ENCODE measurements around the gene ILDR1.

The ILDR1 gene

GRCh38 chr3:122033023-122033422 is 11.0 kb upstream of the ILDR1 start:
- no peak for DNase-seq (ENCODE audit: extremely low spot score)
- ChIA-PET POLR2A (no interaction called here), CTCF (no interaction called here)
- TF ChIP-seq CTBP1 (IDR thresholded peaks at IDR 0.05; ENCODE audit: borderline replicate concordance) (no peak), BHLHE40 (IDR thresholded peaks at IDR 0.05; ENCODE audit: borderline replicate concordance) (no peak), HDGF (IDR thresholded peaks at IDR 0.05; ENCODE audit: borderline replicate concordance) (no peak), ELF4 (IDR thresholded peaks at IDR 0.05) (no peak), SUZ12 (IDR thresholded peaks at IDR 0.05) (no peak), FOXK2 (IDR thresholded peaks at IDR 0.05) (no peak), NFRKB (IDR thresholded peaks at IDR 0.05) (no peak), FOXM1 (IDR thresholded peaks at IDR 0.05; ENCODE audit: borderline replicate concordance) (no peak), ARNT (IDR thresholded peaks at IDR 0.05) (no peak), TARDBP (IDR thresholded peaks at IDR 0.05) (no peak), LEF1 (IDR thresholded peaks at IDR 0.05; ENCODE audit: borderline replicate concordance) (no peak), ZNF384 (IDR thresholded peaks at IDR 0.05) (no peak), FOXA1 (IDR thresholded peaks at IDR 0.05) (no peak), SP1 (IDR thresholded peaks at IDR 0.05) (no peak), L3MBTL2 (conservative IDR thresholded peaks at IDR 0.05) (no peak)
- TF ChIP-seq, protein P1, sequence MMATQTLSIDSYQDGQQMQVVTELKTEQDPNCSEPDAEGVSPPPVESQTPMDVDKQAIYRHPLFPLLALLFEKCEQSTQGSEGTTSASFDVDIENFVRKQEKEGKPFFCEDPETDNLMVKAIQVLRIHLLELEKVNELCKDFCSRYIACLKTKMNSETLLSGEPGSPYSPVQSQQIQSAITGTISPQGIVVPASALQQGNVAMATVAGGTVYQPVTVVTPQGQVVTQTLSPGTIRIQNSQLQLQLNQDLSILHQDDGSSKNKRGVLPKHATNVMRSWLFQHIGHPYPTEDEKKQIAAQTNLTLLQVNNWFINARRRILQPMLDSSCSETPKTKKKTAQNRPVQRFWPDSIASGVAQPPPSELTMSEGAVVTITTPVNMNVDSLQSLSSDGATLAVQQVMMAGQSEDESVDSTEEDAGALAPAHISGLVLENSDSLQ (IDR thresholded peaks at IDR 0.05), result no peak

GRCh38 chr3:122032531-122032930 is 10.5 kb upstream of the ILDR1 start:
- no peak for DNase-seq (ENCODE audit: extremely low spot score)
- CTCF ChIA-PET, result no interaction called here
- TF ChIP-seq BHLHE40 (IDR thresholded peaks at IDR 0.05; ENCODE audit: borderline replicate concordance) (no peak), ZNF384 (IDR thresholded peaks at IDR 0.05) (no peak), FOXM1 (IDR thresholded peaks at IDR 0.05; ENCODE audit: borderline replicate concordance) (no peak), L3MBTL2 (conservative IDR thresholded peaks at IDR 0.05) (no peak), LEF1 (IDR thresholded peaks at IDR 0.05; ENCODE audit: borderline replicate concordance) (no peak), FOXA1 (IDR thresholded peaks at IDR 0.05) (no peak), ARNT (IDR thresholded peaks at IDR 0.05) (no peak), HDGF (IDR thresholded peaks at IDR 0.05; ENCODE audit: borderline replicate concordance) (no peak), CTBP1 (IDR thresholded peaks at IDR 0.05; ENCODE audit: borderline replicate concordance) (no peak), NFRKB (IDR thresholded peaks at IDR 0.05) (no peak), SUZ12 (IDR thresholded peaks at IDR 0.05) (no peak), FOXK2 (IDR thresholded peaks at IDR 0.05) (no peak), ELF4 (IDR thresholded peaks at IDR 0.05) (no peak), SP1 (IDR thresholded peaks at IDR 0.05) (no peak), TARDBP (IDR thresholded peaks at IDR 0.05) (no peak)
- TF ChIP-seq, protein P1 (IDR thresholded peaks at IDR 0.05), result no peak
- POLR2A ChIA-PET, result no interaction called here

DNA sequence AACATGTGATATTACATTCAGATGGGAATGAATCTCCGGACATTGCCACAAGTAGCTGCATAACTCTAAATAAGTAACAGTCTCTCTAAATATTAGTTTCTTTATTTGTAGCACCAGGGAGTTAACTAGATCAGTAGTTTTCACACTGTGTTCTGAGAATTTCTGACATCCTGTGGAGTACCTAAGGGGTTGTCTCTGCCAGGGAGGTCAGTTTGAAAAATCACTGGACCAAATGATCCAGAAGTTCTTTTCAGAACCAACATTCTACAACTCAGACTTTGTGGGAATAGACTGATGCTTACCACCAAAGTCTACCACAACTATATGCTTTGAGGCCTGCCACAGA is 9.0 kb upstream of the ILDR1 start:
- CTCF ChIA-PET, result no interaction called here
- POLR2A ChIA-PET, result no interaction called here
- TF ChIP-seq FOXA1 (IDR thresholded peaks at IDR 0.05) (no peak), L3MBTL2 (conservative IDR thresholded peaks at IDR 0.05) (no peak), FOXM1 (IDR thresholded peaks at IDR 0.05; ENCODE audit: borderline replicate concordance) (no peak), CTBP1 (IDR thresholded peaks at IDR 0.05; ENCODE audit: borderline replicate concordance) (no peak), NFRKB (IDR thresholded peaks at IDR 0.05) (no peak), SP1 (IDR thresholded peaks at IDR 0.05) (no peak), HDGF (IDR thresholded peaks at IDR 0.05; ENCODE audit: borderline replicate concordance) (no peak), BHLHE40 (IDR thresholded peaks at IDR 0.05; ENCODE audit: borderline replicate concordance) (no peak), LEF1 (IDR thresholded peaks at IDR 0.05; ENCODE audit: borderline replicate concordance) (no peak)
- TF ChIP-seq, protein P1 (IDR thresholded peaks at IDR 0.05), result no peak
- DNase-seq (ENCODE audit: extremely low spot score), result no peak

- no peak for DNase-seq (ENCODE audit: extremely low spot score)
- ChIA-PET POLR2A (no interaction called here), CTCF (no interaction called here)
- TF ChIP-seq FOXA1 (IDR thresholded peaks at IDR 0.05) (no peak), SUZ12 (IDR thresholded peaks at IDR 0.05) (no peak), BHLHE40 (IDR thresholded peaks at IDR 0.05; ENCODE audit: borderline replicate concordance) (no peak), FOXK2 (IDR thresholded peaks at IDR 0.05) (no peak), HDGF (IDR thresholded peaks at IDR 0.05; ENCODE audit: borderline replicate concordance) (no peak), LEF1 (IDR thresholded peaks at IDR 0.05; ENCODE audit: borderline replicate concordance) (no peak), SP1 (IDR thresholded peaks at IDR 0.05) (no peak), ARNT (IDR thresholded peaks at IDR 0.05) (no peak), CTBP1 (IDR thresholded peaks at IDR 0.05; ENCODE audit: borderline replicate concordance) (no peak), L3MBTL2 (conservative IDR thresholded peaks at IDR 0.05) (no peak), TARDBP (IDR thresholded peaks at IDR 0.05) (no peak), ZNF384 (IDR thresholded peaks at IDR 0.05) (no peak), ELF4 (IDR thresholded peaks at IDR 0.05) (no peak), FOXM1 (IDR thresholded peaks at IDR 0.05; ENCODE audit: borderline replicate concordance) (no peak), NFRKB (IDR thresholded peaks at IDR 0.05) (no peak)
- TF ChIP-seq, protein P1 (IDR thresholded peaks at IDR 0.05), result no peak
Observed at GRCh38 chr3:122030381-122031122, 8.5 kb upstream of the ILDR1 start.

DNA sequence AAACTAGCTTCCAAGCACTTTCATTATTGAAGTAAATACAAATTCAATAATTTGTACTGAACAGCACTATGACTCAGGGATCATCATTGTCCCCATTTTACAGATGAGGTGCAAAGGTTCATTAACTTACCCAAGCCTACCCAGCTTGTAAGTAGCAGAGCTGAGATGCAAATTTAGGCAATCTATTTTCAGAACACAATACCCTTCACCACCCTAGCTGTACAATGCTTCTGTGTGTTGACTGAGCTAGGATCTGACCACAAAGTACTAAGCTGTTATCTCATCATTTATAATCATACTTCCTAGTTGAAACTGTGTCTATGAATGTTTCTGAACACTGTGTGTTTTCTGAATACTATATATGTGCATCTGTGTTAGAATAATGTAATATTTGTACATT is 3.2 kb upstream of the ILDR1 start:
- POLR2A ChIA-PET, result no interaction called here
- CTCF ChIA-PET, result interaction anchor here (0.6 kb wide), 2 partner anchors 30 to 1627 kb away, joined by 3 to 5 read pairs; no protein-coding TSS in a partner anchor
- DNase-seq (ENCODE audit: extremely low spot score), result no peak
- TF ChIP-seq FOXA1 (IDR thresholded peaks at IDR 0.05) (no peak), SP1 (IDR thresholded peaks at IDR 0.05) (no peak), LEF1 (IDR thresholded peaks at IDR 0.05; ENCODE audit: borderline replicate concordance) (no peak), BHLHE40 (IDR thresholded peaks at IDR 0.05; ENCODE audit: borderline replicate concordance) (no peak), FOXK2 (IDR thresholded peaks at IDR 0.05) (no peak), L3MBTL2 (conservative IDR thresholded peaks at IDR 0.05) (no peak), CTBP1 (IDR thresholded peaks at IDR 0.05; ENCODE audit: borderline replicate concordance) (no peak), ZNF384 (IDR thresholded peaks at IDR 0.05) (no peak), HDGF (IDR thresholded peaks at IDR 0.05; ENCODE audit: borderline replicate concordance) (no peak), TARDBP (IDR thresholded peaks at IDR 0.05) (no peak), FOXM1 (IDR thresholded peaks at IDR 0.05; ENCODE audit: borderline replicate concordance) (no peak), ARNT (IDR thresholded peaks at IDR 0.05) (no peak), NFRKB (IDR thresholded peaks at IDR 0.05) (no peak)
- TF ChIP-seq, protein P1 (IDR thresholded peaks at IDR 0.05), result no peak

All from HEK293T (cell line).